Glomerular visceral epithelial cell (primary cell): ENCODE data around the gene CCPG1.
A peak's percentile ranks its signal among the peaks of the same experiment; 100 is the strongest.

Source experiments
- DNase-seq: peaks from one replicate; pipeline ENCODE4 v3.0.0-alpha.2; 2016; ENCODE audit errors: extremely low spot score

CCPG1 gene

GRCh38 chr15:55319537-55320237 lies 88.5 kb downstream of the CCPG1 start:
- no peak for DNase-seq

GRCh38 chr15:55318588-55319494 lies 89.3 kb downstream of the CCPG1 start, which contains the start of the genes PIGB and PIGBOS1:
Gene PIGB, plus strand, starts transcription at chr15:55319222. Its CDS starts 29 bp downstream, at chr15:55319251.
Gene PIGBOS1, minus strand, starts transcription at chr15:55319123. Its CDS starts 1,331 bp downstream, at chr15:55317792.
- DNase-seq: peak; percentile 89
